C4-2B (cell line): ENCODE measurements around the gene CHCHD4.

Experiments
- CTCF ChIP-seq: fragments of 450-650 bp; conservative IDR thresholded peaks from 2 replicates; pipeline ENCODE4 v1.5.1; 2017; ENCODE audit warnings: mild to moderate bottlenecking
- ZFX ChIP-seq: fragments of 450-650 bp; IDR thresholded peaks from 2 replicates; pipeline ENCODE4 v1.6.1; 2017

- no peak for TF ChIP-seq CTCF
- TF ChIP-seq ZFX, result no peak
These were observed 30.3 kb upstream of the CHCHD4 start for GRCh38 chr3:14154895-14155440.
